Calu3 (cell line): ENCODE measurements around the gene SRGAP3. TPM values are rescaled to one million over a fixed set of nuclear protein-coding genes. Genes with fewer than 3 reads are reported as not detected.

ENCODE experiments used
- BruUV-seq: library from RNA; stranded (reverse); fragments of 400-500 nt; replicated peaks from 2 replicates; lab custom pipeline; 2021; lab: Mats Ljungman, UMichigan
- CTCF ChIA-PET: fragments of 300-600 bp; sonication (Branson Sonifier 250); formaldehyde crosslinking; loops from one replicate; lab custom pipeline; 2022; ENCODE audit warnings: antibody characterized with exemption; lab: Charles Lee
- DNase-seq: peaks from one replicate; pipeline ENCODE4 v3.0.0; 2022
- H3K27ac Mint-ChIP-seq: one replicate; pipeline ENCODE4 v1.8.0; 2022; ENCODE audit warnings: mixed read lengths; ENCODE audit not compliant: unreplicated experiment
- H3K27me3 Mint-ChIP-seq: one replicate; pipeline ENCODE4 v1.8.0; 2022; ENCODE audit warnings: mixed read lengths; ENCODE audit not compliant: unreplicated experiment
- H3K36me3 Mint-ChIP-seq: one replicate; pipeline ENCODE4 v1.8.0; 2022; ENCODE audit warnings: mild to moderate bottlenecking, moderate library complexity, mixed read lengths; ENCODE audit not compliant: insufficient read depth, unreplicated experiment
- H3K4me1 Mint-ChIP-seq: one replicate; pipeline ENCODE4 v1.8.0; 2022; ENCODE audit warnings: mild to moderate bottlenecking, low read depth, mixed read lengths; ENCODE audit not compliant: unreplicated experiment
- H3K4me3 Mint-ChIP-seq: one replicate; pipeline ENCODE4 v1.8.0; 2022; ENCODE audit warnings: mild to moderate bottlenecking, low read depth, moderate library complexity, mixed read lengths; ENCODE audit not compliant: unreplicated experiment
- H3K9me3 Mint-ChIP-seq: one replicate; pipeline ENCODE4 v1.8.0; 2022; ENCODE audit warnings: low read depth, mixed read lengths; ENCODE audit not compliant: unreplicated experiment
- CTCF ChIP-seq: fragments of 200-600 bp; IDR thresholded peaks from one replicate; pipeline ENCODE4 v1.8.0; 2022; ENCODE audit warnings: antibody characterized with exemption; ENCODE audit not compliant: unreplicated experiment
- intact Hi-C: fragments of 100-400 bp; cut with micrococcal nuclease; formaldehyde crosslinking; loops from one replicate; pipeline ENCODE4 v1.10.0; 2022; ENCODE audit not compliant: unreplicated experiment
- total RNA-seq: library from RNA; stranded (reverse); gene quantifications from 2 replicates; pipeline ENCODE4 v1.2.3, GENCODE V29; 2022

SRGAP3 gene
- total RNA-seq, 1 experiment from 2014 or later: 8.2 TPM

GRCh38 chr3:9260305-9260704 is 10.9 kb upstream of the SRGAP3 start:
- Mint-ChIP-seq H3K9me3 (no peaks in the 10 kb centered on the region), H3K27ac (no peak overlapping the region), H3K4me3 (no peak overlapping the region), H3K4me1 (no peaks in the 10 kb centered on the region), H3K36me3 (no peaks in the 10 kb centered on the region), H3K27me3 (peaks cover 51% of the 10 kb centered on the region)
- intact Hi-C loops: no loop called here
- no peak for DNase-seq
- CTCF ChIA-PET: no interaction called here
- TF ChIP-seq CTCF: no peak
- no TSS peak for BruUV-seq

GRCh38 chr3:9257092-9257491 is 7.6 kb upstream of the SRGAP3 start:
- H3K4me1 Mint-ChIP-seq: peaks cover 12% of the 10 kb centered on the region
- no peak overlapping the region for H3K27ac Mint-ChIP-seq
- no peak for TF ChIP-seq CTCF
- intact Hi-C loops: no loop called here
- CTCF ChIA-PET: interaction anchor here (0.6 to 0.7 kb wide), 3 partner anchors 15 to 197 kb away, joined by 3 to 7 read pairs (median 3); no protein-coding TSS in a partner anchor
- H3K9me3 Mint-ChIP-seq: no peaks in the 10 kb centered on the region
- no peak for DNase-seq
- no TSS peak for BruUV-seq
- H3K36me3 Mint-ChIP-seq: no peaks in the 10 kb centered on the region
- no peak overlapping the region for H3K4me3 Mint-ChIP-seq
- H3K27me3 Mint-ChIP-seq: peaks cover 37% of the 10 kb centered on the region

GRCh38 chr3:9255976-9256375 is 6.5 kb upstream of the SRGAP3 start:
- DNase-seq: no peak
- peaks cover 26% of the 10 kb centered on the region for H3K27me3 Mint-ChIP-seq
- H3K4me3 Mint-ChIP-seq: no peak overlapping the region
- intact Hi-C loops: no loop called here
- CTCF ChIA-PET: no interaction called here
- H3K4me1 Mint-ChIP-seq: peaks cover 12% of the 10 kb centered on the region
- no TSS peak for BruUV-seq
- H3K36me3 Mint-ChIP-seq: no peaks in the 10 kb centered on the region
- no peaks in the 10 kb centered on the region for H3K9me3 Mint-ChIP-seq
- H3K27ac Mint-ChIP-seq: no peak overlapping the region
- TF ChIP-seq CTCF: no peak

- TF ChIP-seq CTCF: no peak
- no peak for DNase-seq
- H3K4me3 Mint-ChIP-seq: no peak overlapping the region
- intact Hi-C loops: no loop called here
- CTCF ChIA-PET: no interaction called here
- no TSS peak for BruUV-seq
- no peak overlapping the region for H3K27ac Mint-ChIP-seq
- H3K36me3 Mint-ChIP-seq: peaks cover 1% of the 10 kb centered on the region
- H3K4me1 Mint-ChIP-seq: peaks cover 15% of the 10 kb centered on the region
- no peaks in the 10 kb centered on the region for H3K9me3 Mint-ChIP-seq
- H3K27me3 Mint-ChIP-seq: peaks cover 23% of the 10 kb centered on the region
These were observed 5.3 kb upstream of the SRGAP3 start for GRCh38 chr3:9254764-9255163.
